ENCODE data around the gene C16orf92.

C16orf92 gene

DNA sequence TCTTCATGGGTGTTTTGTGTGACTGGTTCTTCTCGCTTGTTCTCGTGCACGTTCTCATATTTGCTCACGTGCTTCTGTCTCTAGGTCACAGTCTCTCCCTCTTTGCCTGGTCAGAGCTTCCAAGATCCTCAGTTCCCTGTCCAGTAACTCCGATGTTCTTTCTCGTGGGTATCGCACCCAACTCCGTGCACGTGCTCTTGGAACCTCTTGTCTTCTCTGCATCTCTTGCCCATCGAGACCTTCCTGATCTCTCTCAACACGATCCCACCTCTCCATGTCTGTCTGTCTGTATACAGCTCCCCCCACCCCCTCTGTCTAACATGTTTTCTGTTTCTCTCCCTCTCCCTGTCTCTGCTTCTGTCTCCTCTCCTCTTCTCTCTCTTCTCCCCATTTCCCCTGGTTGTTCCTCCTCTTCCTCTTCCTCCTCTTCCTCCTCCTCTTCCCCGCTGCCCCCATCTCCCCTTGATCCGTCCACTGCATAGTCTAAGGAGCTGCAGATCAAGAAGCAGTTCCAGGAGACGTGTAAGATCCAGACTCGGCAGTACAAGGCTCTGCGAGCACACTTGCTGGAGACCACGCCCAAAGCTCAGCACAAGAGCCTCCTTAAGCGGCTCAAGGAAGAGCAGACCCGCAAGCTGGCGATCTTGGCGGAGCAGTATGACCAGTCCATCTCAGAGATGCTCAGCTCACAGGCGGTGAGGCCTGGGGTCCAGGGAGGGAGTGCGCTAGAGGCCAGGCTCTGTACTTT, 33.7 kb upstream of the C16orf92 start:
- no peak for DNase-seq (ENCODE audit: low read depth)

DNA sequence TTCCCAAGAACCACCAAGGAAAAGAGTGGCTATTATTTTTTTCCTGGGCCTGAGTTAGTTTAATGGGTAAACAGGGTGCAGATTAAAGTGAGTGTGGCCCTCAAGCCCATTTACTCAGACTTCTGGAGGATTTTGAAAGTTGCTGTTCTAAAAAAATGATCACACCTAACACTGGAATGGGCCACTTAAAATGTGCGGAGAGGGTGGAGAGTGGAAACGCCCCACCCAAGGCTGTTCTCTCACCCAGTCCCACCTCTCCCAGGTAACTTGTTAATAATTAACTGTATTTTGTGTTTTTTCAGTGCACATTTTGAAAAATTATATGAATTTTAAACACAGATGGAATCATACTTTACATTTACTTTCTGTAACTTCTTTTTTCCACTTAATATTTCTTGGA, 33.0 kb upstream of the C16orf92 start:
- no peak for DNase-seq (ENCODE audit: low read depth)

DNA sequence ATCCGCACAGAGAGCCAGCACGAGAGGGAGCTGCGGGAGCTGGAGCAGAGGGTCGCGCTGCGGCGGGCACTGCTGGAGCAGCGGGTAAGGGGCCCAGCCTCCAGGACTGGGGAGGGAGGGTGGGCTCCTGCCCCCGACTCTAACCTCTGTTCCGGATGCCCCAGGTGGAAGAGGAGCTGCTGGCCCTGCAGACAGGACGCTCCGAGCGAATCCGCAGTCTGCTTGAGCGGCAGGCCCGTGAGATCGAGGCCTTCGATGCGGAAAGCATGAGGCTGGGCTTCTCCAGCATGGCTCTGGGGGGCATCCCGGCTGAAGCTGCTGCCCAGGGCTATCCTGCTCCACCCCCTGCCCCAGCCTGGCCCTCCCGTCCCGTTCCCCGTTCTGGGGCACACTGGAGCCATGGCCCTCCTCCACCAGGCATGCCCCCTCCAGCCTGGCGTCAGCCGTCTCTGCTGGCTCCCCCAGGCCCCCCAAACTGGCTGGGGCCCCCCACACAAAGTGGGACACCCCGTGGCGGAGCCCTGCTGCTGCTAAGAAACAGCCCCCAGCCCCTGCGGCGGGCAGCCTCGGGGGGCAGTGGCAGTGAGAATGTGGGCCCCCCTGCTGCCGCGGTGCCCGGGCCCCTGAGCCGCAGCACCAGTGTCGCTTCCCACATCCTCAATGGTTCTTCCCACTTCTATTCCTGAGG, 32.0 kb upstream of the C16orf92 start:
- no peak for DNase-seq (ENCODE audit: low read depth)

DNA sequence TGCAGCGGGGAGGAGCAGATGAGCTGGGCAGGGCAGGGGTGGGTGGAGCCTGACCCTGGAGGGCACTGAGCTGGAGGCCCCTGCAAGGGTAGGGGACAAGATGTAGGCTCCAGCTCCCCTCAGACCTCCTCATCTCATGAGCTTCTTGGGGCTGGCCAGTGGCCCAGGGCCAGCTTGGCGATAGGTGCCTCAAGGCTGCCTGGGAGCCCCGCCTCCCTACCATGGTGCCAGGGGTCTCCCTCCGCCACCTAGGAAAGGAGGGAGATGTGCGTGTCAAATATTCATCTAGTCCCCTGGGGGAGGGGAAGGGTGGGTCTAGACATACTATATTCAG, 31.5 kb upstream of the C16orf92 start:
- DNase-seq (ENCODE audit: low read depth), result no peak

DNA sequence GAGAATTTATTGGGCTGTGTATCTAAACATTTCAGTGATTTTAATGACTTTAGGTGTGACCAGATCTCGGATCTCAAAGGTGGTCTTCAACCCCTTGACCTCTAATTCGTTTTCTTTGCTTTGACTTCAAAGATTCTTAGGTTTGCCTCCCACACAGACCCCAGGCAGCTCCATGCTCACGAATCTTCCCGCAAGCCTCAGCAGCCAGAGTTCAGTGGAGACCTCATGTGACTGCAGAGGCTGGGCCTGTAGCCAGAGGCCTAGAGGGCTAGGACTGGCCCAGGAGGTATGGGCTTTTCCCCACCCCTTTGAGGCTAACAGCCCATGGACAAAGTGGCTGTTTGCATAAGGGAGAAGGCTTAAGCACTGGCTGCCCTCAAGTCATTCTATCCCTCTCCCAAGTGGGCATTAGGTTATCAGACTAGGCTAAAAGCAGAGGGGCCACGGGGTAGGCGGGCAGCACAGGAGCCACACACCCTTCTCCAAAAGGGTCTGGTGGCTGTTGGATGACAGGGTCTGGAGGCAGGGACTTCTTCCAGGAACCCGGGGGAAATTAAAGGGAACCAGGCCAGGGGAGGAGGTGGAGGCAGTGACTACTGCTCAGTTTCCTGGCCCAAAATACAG, 30.5 kb upstream of the C16orf92 start:
- DNase-seq (ENCODE audit: low read depth), result no peak

DNA sequence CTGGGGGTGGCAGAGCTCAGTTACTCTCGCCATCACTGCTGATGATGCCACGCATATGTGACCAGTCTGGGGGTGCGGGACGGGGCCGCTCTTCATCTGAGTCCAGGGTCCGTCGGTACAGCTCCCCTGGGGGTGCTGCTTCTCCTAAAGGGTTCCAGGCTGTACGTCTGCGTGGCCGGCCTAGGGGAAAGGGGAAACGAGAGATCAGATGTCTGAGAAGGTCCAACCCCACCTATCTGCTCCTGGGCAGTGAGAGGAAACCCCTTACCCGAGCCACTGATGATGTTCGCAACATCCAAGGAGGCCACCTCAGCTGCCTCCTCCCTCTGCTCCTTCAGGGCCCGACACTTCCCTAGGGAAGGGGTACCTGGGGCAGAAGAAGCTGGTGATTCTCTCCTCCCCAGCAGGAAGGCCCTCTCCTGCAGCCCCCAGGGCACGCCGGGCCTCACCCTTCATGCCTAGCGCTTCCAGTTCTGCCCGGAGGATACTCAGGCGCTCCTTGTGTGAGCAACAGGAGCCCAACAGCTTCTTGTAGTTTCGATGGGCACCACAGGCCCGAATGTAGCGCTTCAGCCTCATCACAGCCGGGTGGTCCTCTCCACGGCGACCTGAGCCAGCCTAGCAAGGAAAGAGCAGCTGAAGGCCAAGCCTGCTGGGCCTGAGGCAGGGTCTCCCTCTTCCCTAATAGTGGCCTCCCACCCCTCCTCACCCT, 29.7 kb upstream of the C16orf92 start:
- DNase-seq (ENCODE audit: low read depth), result no peak

DNA sequence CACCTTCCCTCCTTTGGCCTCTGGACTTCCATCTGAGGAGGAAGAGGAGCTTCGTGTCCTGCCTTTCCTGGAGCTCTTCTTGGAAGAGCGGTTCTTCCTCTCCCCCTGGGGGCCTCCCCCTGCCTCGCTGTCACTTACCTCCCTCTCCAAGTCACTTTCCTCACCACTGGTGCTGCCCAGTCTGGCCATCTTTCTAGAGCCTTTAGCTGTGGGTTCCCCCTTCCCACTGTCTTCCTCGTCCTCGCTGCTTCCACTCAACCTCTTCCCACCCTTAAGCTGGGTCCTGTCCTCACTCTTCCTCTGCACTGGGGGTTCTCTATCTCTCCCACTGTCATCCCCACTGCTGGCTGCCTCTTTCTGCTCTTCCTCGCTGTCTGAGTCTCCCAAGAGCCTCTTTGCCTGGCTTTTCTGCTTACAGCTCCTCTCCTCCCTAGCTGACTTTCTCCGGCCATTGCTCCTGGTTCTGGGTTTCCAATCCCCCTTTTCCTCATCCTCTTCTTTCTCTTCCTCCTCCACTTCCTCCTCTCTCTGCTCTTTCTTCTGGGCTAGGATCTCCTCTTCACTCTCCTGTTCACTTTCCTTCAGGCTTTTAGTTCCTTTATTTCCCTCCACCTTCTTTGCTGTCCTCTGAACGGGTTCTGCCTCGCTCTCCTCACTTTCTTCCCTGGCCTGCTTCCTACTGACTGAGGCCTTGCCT, 28.9 kb upstream of the C16orf92 start:
- no peak for DNase-seq (ENCODE audit: low read depth)

DNA sequence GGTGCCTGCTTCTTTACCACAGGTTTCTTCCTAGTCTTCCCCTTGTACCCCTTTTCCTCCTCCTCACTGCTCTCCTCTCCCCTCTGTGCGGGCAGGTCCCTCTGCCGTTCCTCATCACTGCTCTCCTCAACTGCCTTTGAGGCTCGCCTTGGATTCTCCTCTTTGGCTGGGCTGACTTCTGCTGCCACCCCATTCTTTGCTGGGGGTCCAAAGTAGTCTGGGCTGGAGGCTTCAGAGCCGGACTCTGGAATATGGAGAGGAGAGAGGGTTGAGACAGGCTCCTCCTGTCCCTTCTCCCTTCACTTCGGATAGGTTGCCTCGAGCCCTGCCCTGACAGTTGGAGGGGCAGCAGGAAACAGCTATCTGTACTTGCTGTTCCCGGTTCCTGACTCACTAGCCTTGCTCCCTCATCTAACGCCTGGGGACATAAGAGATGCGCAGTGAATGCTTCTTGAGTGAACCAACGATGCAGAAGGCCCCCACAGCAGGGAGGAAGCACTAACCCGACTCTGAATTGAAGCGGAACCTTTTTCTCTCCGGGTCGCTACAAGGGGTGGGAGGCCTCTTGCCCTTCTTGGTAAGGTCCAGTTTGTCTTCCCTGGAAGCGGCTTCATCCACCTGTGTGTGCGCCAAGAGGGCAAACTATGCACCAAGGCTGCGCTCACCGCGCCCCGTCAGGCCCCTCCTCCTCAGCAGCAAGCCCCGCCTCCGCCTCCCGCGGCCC, 28.2 kb upstream of the C16orf92 start:
- peak; percentile 48 for DNase-seq (ENCODE audit: low read depth)

DNA sequence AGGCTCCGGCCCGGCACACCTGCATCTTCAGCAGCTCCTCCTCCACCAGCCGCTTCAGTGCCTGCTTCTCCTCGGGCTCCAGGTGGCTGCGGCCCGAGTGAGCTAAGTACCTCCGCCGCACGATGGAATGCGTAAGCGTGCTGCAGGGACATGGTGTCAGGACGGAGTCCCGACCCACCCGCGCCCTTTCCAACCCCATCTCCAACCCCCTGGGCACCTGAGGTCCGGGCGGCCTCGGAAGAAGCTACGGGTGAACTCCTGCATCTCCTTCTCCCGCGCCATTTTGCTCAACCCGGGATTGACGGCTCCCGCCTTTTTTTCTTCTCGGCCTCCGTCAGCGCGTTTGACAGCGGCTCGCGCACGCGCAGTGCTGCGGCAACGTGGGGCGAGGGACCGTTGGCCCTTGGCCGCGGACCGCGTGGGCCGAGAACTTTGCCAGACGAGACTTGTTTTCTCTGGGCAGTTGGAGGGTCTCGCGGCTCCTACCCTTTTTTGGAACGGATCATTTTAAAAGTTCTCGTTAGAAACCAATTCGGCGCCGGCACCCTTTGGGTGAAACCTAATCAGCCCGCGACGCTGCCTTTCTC, 27.6 kb upstream of the C16orf92 start, which contains the start of gene HIRIP3:
HIRIP3 (minus strand) TSS at position 294 of the 587 bp plus-strand sequence; CDS start at position 282, 12 bp downstream.
- peak; percentile 77 for DNase-seq (ENCODE audit: low read depth)

DNA sequence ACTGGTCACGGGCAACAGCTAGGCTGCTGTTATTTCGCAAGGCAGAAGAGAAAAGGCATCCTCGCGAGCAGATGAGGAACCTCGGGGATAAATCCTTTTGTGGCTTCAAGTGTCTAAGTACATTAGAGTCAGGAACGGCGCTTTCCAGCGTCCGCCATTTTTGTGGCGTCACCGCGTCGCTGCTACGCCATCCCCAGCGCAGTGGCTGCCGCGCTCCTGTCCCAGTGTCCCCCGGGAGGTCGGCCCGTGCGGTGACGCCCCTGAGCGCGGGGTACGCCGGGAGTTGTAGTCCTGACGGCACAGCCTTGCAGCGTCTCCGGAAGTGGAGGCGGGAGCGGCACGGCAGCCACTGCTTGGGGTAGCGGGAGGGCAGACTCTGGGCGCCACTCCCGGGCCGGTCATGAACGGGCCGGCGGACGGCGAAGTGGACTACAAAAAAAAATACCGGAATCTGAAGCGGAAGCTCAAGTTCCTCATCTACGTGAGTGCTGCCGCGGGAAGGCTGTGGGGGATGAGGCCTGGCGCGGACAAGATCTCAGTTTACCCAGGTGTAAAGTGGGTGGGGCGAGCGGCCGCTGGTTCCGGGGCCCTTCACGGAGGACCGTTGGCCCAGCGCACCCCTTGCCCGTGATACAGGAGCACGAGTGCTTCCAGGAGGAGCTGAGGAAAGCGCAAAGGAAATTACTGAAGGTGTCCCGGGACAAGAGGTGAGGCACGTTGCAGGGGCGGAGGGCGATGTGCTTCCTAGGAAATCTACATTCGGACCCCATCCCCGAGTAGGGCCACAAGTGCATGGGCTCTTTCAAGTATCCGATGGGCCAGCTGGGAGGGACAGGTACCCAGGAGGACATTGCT, 26.9 kb upstream of the C16orf92 start, which contains the start of gene INO80E:
INO80E (plus strand) TSS at position 331 of the 855 bp plus-strand sequence; CDS start at position 401, 70 bp downstream.
- peak; percentile 99 for DNase-seq (ENCODE audit: low read depth)

DNA sequence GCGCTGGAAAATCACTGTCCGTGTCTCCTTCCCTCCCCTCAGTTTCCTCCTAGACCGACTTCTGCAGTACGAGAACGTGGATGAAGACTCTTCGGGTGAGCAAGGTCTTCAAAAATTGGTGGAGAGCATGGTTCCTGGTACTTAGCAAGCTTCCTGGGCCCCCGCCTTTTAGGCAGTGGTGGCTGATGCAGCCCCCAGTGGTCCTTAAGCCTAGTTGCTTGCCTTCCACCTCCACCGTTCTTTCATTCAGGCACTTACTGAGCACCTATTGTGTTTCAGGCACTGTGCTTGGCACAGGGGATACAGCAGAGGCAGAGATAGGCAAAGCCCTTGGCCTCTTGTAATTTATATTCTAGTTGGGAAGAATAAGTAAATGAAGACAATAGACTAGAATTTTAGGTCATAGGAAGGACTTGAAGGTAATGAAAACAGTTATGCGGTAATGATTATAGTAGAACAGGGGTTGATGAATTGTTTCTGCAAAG, 26.2 kb upstream of the C16orf92 start:
- no peak for DNase-seq (ENCODE audit: low read depth)

DNA sequence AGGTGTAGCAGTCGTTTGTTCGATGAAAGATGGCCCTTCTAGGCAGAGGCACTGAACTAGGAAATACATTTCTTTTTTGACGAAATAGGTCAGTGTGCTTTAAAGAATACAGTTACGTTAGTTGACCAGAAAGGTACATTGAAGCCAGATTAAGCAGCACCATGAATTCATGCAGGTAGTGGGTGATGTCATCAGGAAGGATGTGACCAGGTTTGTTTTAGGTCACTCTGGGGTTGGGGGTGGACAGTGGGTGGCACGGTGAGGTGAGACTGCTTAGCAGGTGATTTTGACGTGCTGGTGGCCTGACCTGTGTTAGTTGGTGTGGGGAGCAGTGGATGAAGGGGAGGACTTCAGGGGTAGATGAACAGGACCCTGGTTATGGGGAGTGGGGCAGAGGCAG, 23.4 kb upstream of the C16orf92 start:
- no peak for DNase-seq (ENCODE audit: low read depth)

DNA sequence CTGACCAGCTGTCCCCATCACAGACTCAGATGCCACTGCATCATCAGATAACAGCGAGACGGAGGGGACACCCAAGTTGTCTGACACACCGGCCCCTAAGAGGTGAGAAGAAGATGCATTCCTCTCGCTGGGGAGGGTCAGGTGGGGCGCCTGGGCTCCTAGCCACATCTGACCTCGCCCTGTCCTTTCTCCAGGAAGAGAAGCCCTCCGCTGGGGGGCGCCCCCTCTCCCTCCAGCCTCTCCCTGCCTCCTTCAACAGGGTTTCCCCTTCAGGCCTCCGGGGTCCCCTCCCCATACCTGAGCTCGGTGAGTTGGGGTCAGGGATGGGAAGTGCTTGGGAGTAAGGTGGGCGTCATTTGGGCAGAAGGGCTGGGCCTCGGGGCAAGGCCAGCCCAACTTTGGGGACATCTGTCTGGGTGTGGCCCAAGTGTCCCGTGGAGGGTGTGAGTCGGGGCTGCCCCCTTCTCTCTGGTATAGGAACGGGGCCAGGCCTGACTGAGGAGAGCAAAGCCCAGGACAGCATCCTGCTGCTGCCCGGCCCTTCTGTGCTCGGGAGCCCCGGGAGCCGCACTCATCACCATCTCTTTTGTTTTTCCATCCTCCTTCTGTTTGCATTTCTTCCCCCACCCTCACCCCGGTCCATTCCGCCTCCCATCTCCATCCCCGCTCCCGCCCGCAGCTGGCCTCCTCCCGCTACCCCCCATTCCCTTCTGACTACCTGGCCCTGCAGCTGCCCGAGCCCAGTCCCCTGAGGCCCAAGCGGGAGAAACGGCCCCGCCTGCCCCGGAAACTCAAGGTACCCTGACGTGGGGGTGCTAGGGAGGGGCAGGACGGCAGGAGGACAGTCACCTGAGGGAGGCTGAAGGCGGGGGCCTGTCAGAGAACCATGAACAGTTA, 22.0 kb upstream of the C16orf92 start:
- no peak for DNase-seq (ENCODE audit: low read depth)

DNA sequence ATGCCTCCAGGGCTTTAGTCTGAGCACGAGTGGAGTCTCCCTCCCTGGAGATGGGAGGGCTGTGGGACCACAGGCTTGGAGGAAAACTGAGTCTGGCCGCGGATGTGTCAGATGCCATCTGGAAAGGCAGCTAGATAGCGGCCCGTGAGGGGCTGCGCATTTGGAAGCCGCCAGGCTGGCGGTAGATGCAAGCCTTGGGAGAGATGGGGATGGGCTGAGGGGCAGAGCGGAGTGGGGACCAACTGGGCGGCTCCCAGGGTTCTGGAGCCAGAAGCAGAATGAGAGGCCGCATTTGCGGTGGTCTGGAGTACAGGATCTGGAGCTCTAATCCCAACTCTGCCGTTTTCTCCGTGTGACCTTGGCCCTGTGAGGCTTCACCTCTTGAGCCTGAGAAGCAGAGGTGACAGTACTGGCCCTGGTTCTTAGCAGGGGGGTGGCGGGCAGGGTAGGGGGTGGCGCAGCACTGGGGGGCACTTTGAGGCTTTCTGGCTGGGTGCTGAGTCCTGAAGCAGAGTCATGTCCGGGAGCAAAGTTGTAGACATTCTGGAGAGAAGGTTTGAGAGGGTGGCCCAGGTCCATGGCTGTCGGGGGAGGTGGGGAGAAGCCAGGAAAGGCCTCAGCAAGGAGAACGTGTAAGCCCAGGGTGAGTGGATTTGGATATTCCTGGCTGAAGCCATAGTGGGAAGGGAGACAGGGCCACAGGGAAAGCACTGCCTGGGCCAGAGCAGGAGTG, 20.2 kb upstream of the C16orf92 start:
- DNase-seq (ENCODE audit: low read depth), result no peak

DNA sequence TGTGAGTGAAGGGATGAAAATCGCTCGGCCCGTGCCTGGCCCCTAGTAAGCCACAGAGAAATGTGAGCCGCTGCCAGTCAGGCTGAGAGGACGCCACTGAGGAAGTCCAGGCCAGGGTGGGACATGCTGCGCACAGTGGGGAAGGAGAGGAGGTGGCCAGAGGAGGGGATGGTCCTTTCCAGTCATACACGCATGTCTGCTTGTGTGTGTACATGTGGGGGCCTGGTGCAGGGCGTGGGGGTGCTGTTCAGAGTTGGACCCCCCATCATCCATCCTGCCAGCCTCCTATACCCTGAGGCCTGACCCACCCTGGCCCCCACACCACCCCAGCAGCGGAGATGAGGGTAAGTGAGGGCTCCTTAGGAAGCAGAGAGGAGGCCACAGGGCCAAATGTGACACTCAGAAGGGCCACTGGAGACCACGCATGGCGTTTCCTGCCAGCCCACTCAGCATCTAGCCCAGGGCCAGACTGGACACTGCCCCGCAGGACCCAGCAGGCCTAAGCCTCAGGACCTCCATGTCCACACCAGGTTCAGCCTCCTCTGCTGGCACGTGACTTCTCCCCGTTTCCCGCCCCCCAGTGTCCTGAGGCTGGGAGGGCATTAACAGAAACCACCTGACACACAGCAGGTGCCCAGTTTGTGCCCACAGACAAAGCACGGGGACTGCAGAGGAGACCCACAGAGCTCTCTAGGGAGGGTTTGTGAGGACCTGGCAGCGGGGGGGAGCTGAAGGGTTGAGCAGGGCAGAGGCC, 19.2 kb upstream of the C16orf92 start:
- no peak for DNase-seq (ENCODE audit: low read depth)

DNA sequence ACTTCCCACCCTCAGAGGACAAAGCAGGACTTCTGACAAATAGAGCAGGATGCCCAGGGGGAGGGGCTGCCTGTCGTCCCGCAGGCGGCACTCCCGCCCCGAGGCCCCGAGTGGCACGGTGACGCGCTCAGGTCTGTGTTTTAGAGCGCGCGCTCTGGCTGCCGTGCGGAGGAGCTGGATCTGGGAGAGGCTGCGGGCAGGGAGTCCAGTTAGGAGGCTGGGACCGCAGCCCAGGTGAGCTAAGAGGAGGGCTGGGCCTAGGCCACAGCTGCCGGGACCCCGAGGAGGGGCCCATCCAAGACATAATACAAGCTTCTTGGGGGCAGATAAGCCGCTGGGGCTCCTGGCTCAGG, 18.6 kb upstream of the C16orf92 start:
- no peak for DNase-seq (ENCODE audit: low read depth)

DNA sequence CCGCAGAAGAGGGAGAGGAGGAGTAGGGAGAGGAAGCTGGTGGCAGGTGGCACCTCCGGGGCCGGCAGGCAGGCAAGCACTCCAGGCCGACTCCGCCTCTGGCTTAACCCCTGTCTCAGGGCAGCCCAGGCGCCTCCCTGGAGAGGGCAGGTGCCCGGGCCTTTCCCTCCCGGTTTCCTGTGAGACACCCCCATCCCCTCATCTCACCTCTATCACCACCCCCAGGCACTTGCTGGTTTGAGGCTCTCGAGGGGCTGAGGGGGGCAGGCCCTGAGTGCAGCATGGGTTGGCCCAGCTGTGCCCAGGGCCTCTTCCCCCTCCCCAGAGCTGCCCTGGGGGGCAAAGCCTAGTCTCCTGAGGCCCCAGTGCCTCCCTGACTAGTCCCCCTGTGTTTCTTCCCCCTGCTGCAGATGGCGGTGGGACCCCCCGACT, 18.2 kb upstream of the C16orf92 start:
- no peak for DNase-seq (ENCODE audit: low read depth)
